GM19328 (cell line): Measurements from ENCODE around the gene ASB10.

Experiments used
- ATAC-seq: cut with Tn5 transposase; IDR thresholded peaks from one replicate; pipeline ENCODE4 v1.9.1; 2021; ENCODE audit warnings: mild to moderate bottlenecking, moderate library complexity; ENCODE audit not compliant: unreplicated experiment

Gene ASB10

GRCh38 chr7:151138153-151138851 lies 48.7 kb downstream of the ASB10 start:
- no peak for ATAC-seq

GRCh38 chr7:151137791-151138152 lies 49.3 kb downstream of the ASB10 start:
- no peak for ATAC-seq

GRCh38 chr7:151137076-151137675 lies 49.9 kb downstream of the ASB10 start:
- ATAC-seq, result no peak

- no peak for ATAC-seq
Observed at GRCh38 chr7:151135866-151136843, 50.9 kb downstream of the ASB10 start.

- ATAC-seq, result no peak
Observed at GRCh38 chr7:151135525-151135845, 51.6 kb downstream of the ASB10 start.

GRCh38 chr7:151134743-151135524 lies 52.1 kb downstream of the ASB10 start:
- ATAC-seq, result no peak

- ATAC-seq, result no peak
Observed at GRCh38 chr7:151133986-151134742, 52.9 kb downstream of the ASB10 start.

GRCh38 chr7:151133266-151133985 lies 53.6 kb downstream of the ASB10 start:
- no peak for ATAC-seq

GRCh38 chr7:151132461-151133205 lies 54.4 kb downstream of the ASB10 start:
- ATAC-seq, result no peak

- no peak for ATAC-seq
Observed at GRCh38 chr7:151131592-151132293, 55.3 kb downstream of the ASB10 start.

- no peak for ATAC-seq
Observed at GRCh38 chr7:151131224-151131591, 55.8 kb downstream of the ASB10 start.

- ATAC-seq, result no peak
Observed at GRCh38 chr7:151130741-151131157, 56.3 kb downstream of the ASB10 start.

GRCh38 chr7:151129960-151130591 lies 57.0 kb downstream of the ASB10 start:
- ATAC-seq, result no peak

GRCh38 chr7:151129117-151129959 lies 57.7 kb downstream of the ASB10 start:
- no peak for ATAC-seq

GRCh38 chr7:151128716-151129115 lies 58.3 kb downstream of the ASB10 start:
- no peak for ATAC-seq

- no peak for ATAC-seq
Observed at GRCh38 chr7:151128144-151128543, 58.9 kb downstream of the ASB10 start.
